NCI-H69 (cell line): Measurements from ENCODE around the gene FCHO2.
"Not testable (repeated sequence)": the region's sequence is repeated elsewhere in the genome, so short reads cannot be mapped to it uniquely, and the experiment has no call there.

Experiments used
- DNase-seq: peaks from one replicate; lab custom pipeline; 2025; lab: John Stamatoyannopoulos, UW

The FCHO2 gene, protein sequence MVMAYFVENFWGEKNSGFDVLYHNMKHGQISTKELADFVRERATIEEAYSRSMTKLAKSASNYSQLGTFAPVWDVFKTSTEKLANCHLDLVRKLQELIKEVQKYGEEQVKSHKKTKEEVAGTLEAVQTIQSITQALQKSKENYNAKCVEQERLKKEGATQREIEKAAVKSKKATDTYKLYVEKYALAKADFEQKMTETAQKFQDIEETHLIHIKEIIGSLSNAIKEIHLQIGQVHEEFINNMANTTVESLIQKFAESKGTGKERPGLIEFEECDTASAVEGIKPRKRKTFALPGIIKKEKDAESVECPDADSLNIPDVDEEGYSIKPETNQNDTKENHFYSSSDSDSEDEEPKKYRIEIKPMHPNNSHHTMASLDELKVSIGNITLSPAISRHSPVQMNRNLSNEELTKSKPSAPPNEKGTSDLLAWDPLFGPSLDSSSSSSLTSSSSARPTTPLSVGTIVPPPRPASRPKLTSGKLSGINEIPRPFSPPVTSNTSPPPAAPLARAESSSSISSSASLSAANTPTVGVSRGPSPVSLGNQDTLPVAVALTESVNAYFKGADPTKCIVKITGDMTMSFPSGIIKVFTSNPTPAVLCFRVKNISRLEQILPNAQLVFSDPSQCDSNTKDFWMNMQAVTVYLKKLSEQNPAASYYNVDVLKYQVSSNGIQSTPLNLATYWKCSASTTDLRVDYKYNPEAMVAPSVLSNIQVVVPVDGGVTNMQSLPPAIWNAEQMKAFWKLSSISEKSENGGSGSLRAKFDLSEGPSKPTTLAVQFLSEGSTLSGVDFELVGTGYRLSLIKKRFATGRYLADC

GRCh38 chr5:72955768-72956323 lies at the start of gene FCHO2:
TSS of gene FCHO2 (plus strand) at chr5:72956041. CDS start at chr5:72956097, 56 bp downstream.
- peak; percentile 98 for DNase-seq

GRCh38 chr5:72906806-72907205 lies 49.0 kb upstream of the FCHO2 start:
- no peak for DNase-seq

DNA sequence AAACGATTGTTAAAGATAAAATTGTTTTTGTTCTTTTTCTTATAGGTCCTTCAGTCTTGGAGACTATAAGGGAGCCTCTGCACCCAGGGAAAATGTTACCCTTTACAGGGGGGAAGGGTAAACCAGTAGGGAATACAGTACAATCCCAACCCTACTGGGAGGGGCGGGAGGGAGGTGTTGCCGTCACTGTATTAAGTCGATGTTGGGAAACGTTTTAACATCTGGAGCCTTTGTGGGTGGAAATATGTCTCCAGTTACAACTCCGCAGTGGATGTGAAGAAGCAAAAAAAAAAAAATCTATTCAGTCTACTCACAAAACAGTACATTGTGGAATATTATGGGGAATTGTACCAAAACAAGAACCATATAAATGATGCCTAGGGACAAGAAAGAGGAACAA lies 47.2 kb upstream of the FCHO2 start:
- peak; percentile 88 for DNase-seq

- no peak for DNase-seq
Measured at GRCh38 chr5:72917371-72917776, 38.5 kb upstream of the FCHO2 start.

DNA sequence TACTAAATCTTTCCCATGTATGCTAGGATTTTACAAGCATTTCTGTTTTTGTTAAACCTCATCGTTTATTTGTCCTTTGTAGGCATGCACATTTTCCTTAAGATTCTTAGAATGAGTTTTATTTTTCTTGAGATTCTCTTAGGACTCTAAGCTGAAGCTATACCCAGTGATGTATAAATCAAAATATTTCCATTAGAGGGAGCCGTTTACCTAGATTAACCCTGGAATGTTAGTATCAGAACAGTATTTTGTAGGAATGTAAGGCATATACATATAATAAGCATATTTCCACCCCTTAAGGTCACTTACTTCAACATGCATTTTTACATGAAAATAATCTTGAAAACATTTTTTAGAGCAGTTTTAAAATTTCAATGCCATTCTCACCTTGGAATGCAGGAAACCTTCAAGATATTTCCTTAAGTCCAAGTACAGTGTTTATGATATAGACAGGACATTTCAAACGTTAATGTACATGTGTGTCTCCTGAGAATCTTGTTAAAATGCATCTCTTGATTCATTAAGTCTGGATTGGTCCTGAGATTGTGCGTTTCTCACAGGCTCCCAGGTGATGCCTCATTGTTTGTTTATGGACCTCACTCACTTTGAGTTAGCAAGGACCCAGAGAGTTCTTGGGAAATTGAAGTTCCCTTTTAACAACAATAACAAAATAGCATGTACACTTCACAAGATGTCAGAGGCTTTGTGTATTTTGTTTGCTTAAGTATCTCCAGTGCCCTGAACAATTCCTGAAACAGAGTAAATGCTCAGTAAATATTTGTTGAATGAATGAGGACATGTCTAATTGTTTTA lies 34.9 kb upstream of the FCHO2 start:
- DNase-seq: peak; percentile 78

DNA sequence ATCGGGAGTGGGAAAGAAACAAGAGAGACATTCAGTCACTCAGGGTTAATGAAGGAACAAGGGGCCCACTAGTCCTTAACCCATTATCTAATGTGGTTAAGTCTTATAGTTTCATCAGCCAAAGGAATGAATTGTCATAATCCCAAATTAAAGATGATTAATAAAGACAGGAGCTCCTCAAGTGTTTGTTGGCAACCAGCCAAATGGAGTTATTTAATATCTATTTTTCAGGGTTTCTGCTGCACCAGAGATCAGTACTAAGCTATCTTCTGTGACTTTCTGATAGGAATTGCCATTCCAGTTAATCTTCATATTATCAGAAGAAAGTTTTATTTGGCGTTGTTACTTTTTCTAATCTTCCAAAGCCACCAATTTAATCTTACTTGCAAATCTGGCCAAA lies 34.0 kb upstream of the FCHO2 start:
- DNase-seq: peak; percentile 48

DNA sequence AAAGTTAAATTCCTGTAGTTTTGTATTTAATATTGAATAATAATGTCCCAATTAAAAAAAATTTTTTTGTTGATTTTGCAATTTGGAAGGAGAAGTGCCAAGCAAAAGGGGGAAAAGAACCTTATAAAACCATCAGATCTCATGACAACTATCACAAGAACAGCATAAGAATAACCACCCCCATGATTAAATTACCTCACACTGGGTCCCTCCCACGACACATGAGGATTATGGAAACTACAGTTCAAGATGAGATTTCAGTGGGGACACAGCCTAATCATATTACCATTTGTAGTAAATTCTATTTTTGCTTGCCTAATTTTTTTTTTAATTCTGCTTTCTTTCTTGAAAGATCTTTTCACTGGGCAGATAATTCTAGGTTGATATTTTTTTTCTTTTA lies 33.4 kb upstream of the FCHO2 start:
- DNase-seq: no peak

- no peak for DNase-seq
Measured at GRCh38 chr5:72925336-72926010, 30.4 kb upstream of the FCHO2 start.

DNA sequence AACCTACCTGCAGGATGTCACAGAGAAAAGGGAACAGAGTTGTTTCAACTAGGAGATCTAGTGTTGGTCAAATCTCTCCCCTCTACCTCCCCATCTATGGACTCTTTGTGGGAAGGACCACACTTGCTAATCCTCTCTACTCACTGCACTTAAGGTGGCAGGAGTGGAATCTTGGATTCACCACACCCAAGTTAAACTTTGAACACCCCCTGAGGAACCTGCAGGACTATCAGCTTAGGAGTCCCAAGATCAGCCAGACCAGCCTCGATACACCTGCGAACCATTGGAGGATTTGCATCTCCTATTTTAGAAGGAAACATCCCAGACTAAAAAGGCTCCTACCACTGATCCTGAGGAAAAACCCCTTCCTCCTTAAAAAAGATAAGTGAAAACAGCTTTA lies 23.2 kb upstream of the FCHO2 start:
- not testable (repeated sequence) for DNase-seq

DNA sequence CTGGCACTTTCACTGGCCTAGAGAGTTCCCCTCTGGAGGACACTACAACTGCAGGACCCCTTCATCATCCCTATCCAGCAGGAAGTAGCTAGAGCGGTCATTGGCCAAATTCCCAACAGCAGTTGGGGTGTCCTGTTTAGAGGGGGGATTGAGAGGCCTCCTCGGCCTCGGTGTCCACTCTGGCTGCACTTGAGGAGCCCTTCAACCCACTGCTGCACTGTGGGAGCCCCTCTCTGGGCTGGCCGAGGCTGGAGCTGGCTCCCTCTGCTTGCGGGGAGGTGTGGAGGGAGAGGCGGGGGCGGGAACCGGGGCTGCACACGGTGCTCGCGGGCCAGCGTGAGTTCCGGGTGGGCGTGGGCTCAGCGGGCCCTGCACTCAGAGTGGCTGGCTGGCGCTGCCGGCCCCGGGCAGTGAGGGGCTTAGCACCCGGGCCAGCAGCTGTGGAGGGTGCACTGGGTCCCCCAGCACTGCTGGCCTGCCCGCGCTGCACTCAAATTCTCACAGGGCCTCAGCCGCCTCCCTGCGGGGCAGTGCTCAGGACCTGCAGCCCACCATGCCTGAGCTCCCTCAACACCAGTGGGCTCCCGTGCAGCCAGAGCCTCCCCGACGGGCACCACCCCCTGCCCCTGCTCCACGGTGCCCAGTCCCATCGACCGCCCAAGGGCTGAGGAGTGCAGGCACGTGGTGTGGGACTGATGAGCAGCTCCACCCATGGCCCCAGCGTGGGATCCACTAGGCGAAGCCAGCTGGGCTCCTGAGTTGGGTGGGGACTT lies 20.7 kb upstream of the FCHO2 start:
- DNase-seq: not testable (repeated sequence)

- no peak for DNase-seq
Measured at GRCh38 chr5:72936893-72937292, 18.9 kb upstream of the FCHO2 start.

DNA sequence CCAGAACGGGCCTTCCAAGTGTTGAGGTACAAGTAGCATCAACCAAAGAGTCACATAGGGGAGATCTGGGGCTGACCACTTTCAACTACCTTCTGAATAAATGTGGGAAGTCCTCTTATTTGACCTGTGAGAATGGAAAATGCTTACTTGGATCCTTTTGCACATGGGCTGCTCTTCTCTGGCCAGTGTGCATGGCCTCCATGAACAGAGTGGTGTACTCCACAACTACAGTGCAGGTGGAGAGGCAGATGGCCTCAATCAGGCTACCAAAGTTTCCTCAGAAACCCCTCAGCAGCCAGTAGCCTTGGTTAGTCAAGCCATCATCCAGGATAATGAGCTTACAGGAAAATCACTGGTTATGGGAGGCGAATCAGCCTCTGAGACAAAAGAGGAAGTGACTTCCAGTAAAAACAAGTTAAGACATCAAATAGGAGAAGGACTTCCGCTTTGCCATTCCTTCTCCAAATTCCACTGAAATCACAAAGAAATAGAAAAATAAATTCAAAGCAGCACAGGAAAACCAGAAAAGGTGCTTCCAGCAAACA lies 18.3 kb upstream of the FCHO2 start:
- DNase-seq: peak; percentile 7

GRCh38 chr5:72938206-72938605 lies 17.6 kb upstream of the FCHO2 start:
- no peak for DNase-seq

DNA sequence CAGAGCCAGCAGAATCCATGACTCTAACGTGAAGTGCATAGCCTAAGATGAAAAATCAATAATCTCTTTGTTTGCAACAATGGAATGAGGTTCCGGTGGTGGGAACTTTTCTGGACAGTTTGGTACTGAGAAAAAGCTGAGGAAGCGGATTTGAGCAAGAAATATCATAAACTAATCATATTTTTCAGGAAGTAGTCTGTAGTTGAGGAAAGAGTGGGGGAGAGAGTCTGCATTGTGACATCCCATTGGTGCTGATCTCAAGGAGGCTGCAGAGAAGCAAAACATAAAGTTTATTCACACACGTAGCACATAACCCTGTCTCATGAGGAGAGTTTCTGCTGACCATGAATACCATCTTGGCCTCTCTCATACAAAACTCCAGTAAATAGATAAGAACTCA lies 15.8 kb upstream of the FCHO2 start:
- DNase-seq: no peak

DNA sequence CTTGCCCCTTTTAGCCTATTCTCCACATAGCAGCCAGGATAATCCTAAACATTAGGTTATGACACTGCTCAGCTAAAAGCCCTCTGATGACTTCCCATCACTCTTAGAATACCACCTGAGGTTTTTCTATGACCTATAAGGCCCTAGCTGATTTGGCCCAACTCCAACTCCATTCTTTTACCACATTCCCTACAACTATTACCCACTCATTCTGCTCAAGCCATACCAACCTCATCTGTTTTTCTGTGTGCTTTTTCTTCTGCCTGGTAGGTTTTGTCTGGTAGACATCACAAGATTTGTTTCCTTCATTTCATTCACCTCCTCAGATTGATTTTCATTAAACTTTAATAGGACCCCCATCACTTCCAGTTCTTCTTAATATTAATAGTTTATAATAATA lies 12.5 kb upstream of the FCHO2 start:
- DNase-seq: peak; percentile 11

DNA sequence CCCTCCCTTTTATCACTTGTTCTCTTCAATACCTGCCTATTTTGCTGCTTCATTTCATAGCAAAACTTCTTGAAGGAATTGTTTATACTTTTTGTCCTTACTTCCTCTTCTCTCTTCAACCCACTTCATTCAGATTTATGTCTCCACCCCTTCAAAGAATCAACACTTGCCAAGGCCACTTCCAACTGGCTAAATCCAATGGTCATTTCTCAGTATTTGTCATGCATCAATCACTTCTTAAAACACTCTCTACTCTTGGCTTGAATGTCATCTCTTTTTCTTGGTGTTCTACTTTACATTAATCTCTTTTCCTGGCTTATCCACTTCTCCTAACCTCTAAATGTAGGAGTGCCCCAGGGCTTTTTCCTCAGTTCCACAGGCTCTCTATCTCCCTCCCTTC lies 8.3 kb upstream of the FCHO2 start:
- no peak for DNase-seq

DNA sequence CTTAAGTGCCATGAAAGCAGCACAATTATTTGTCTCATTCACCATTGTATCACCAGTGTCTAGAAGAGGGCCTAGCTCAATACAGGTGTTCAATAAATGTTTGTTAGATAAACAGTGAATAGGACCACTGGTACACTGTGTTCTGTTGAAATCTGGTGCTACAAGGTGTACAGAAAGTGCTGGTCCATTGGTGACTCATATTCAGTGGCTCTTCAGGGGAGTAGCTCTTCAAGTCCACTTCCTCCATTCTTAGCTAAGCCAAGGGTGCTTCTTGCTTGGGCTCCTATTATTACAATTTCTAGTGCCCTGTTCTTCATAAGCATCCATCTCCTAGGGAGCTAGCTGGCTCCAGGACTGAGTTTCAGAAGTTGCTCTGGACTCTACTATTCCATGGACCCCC lies 6.4 kb upstream of the FCHO2 start:
- DNase-seq: no peak

DNA sequence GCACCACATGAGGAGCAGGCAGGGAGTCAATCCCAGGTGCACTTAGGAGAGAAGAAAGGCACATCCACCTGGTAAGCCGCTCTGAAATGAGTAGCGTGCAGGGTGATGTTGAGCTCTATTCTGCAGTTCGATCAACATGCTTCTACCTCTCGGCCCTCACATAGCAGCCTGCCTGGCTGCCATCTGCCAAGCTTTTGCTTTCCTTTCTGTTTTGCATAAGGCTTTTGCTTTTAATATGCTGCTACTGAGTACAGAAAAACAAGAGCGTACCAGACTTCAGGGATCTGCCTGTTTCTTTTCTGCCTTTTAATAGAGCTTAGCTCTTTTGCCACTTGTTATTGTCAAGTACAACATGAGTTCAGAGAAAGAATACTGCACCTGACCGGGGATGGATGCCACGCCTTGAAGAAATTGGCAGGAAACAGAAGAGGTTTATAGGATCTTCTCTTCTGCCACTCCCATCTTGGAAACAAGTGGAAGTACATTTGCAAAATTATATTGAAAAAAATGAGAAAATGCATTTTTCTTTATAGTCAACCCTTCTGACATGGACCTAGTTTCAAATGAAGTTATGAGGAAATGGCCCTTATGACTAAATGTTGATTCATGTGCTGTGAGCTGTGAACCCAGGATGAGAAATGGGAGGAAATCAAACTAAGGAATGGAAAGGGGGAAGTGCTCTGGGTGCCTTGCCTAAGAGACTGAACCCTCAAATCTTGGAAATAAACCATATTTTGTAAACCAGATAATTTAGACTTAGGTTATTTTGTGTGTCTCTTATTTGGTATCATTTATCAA lies 4.0 kb upstream of the FCHO2 start:
- DNase-seq: no peak

GRCh38 chr5:72954389-72954788 lies 1.5 kb upstream of the FCHO2 start:
- no peak for DNase-seq
